Superior temporal gyrus (tissue), 1 donor: ENCODE measurements around the gene PGLYRP1.
A peak's percentile ranks its signal among the peaks of the same experiment; 100 is the strongest.

ENCODE experiments used
- DNase-seq: peaks from one replicate; pipeline ENCODE4 v3.0.0-alpha.2; 2016; ENCODE audit errors: extremely low spot score

PGLYRP1 gene

GRCh38 chr19:46000491-46001246, 22.2 kb downstream of the PGLYRP1 start:
- peak; percentile 52 for DNase-seq

DNA sequence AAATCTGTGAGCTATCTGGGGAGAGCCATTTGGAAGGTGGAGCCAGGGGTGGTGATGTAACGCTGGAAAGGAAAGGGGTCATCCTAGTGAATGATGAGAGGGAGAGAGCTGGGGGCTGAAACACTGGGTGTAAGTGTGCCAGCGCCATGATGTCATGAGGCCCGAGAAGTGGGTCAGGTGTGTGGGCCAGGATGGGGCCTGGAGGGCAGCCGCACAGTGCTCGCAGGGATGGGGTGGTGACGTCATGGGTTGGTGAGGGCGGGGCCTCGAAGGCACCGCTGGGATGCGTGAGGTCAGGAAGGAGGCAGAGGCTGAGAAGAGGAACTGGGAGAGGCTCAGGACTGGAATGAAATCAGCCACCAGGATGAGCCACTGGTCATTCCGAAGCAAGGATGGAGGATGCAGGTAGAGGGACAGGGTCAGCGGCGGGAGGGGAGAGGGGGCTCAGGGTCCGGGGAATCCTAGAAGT, 23.2 kb downstream of the PGLYRP1 start:
- peak; percentile 43 for DNase-seq

DNA sequence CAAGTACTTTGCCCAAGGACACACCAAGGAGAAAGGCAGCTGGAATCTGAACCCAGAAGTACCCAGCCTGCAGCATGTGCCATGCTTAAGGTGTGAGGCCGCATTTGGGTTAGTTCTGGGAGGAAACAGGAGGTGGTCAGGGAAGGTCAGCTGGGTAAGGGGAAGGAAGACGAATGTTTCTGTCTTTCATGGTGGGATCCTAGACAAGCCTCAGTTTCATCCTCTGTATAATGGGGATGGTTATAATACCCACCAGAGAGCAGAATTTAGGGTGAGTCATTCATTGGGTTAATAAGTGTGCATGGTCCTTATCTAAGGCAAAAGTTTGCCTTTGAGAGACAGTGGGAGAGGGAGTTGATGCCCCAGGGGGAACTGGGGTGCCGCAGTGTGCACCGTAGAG, 24.0 kb downstream of the PGLYRP1 start:
- DNase-seq, result no peak

DNA sequence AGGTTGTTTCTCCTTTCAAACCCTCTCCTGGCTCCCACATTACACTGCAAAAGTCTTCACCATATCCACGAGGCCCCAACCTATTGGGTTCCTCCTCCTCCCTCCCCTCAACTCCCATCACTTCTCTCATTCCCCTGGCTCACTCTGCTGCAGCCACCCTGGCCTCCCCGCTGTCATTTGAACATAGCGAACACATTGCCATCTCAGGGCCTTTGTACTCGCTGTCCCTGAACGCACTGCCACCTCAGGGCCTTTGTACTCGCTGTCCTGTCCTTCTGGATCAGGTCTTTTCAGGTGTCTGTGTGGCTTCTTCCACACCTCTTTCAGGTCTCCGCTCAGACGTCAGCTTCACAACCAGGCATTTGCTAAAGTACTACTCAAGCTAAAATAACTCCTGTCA, 25.9 kb downstream of the PGLYRP1 start:
- DNase-seq, result no peak

DNA sequence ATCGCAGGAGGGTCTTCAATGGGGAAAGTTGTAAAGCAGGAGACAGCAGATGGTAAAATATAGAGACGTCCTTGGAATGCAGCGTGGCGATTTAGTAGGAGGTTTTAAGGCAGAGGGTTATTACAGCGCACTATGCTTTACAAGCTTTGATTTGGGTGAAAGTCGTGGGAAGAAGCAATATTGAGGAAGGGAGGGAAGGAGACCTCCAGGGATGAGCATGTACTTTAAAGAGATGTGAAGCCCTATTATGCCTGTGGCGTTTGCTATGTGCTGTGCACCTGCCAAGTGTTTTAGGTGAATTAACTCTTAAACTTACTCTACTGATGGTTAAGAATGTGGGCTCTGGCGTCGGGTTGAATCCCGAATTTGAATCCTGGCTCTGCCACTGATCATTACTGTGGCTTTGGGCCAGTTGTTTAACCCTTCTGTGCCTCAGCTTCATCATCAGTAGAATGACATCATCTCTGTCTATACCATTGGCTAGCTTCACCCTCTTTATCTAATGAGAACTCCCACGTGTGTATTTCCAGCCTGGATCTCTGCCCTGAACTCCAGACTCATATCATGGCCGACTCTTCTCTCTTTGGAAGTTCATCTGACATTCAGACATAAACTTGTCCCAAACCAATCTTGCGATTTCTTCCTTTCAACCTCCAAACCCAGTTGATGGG, 27.0 kb downstream of the PGLYRP1 start:
- DNase-seq, result no peak

- DNase-seq, result peak; percentile 100
Observed at GRCh38 chr19:45994998-45995714, 27.7 kb downstream of the PGLYRP1 start, which contains the start of gene CCDC61. Gene CCDC61 (plus strand): TSS chr19:45995467. CDS start chr19:46003019, 7,552 bp downstream.

GRCh38 chr19:45994456-45994997, 28.3 kb downstream of the PGLYRP1 start:
- no peak for DNase-seq

DNA sequence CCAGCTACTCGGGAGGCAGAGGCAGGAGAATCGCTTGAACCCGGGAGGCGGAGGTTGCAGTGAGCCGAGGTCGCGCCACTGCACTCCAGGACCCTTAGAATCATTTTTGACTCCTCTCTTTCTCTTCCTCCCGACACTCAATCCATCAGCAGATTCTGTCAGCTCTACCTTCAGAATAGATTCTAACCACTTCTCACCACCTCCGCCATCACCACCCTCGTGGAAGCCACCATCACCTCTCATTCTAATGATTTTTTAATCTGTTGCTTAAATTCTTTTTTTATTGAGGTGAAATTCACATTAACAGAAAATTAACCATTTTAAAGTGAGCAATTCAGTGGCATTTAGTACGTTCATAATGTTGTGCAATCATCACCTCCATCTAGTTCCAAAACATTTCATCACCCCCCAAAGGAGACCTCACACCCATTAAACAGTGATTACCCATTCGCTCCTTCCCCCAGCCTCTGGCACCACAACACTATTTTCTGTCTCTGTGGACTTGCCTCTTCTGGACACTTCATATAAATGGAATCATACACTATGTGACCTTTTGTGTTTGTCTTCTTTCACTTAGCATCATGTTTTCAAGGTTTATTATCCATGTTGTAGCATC, 32.6 kb downstream of the PGLYRP1 start:
- DNase-seq, result no peak

DNA sequence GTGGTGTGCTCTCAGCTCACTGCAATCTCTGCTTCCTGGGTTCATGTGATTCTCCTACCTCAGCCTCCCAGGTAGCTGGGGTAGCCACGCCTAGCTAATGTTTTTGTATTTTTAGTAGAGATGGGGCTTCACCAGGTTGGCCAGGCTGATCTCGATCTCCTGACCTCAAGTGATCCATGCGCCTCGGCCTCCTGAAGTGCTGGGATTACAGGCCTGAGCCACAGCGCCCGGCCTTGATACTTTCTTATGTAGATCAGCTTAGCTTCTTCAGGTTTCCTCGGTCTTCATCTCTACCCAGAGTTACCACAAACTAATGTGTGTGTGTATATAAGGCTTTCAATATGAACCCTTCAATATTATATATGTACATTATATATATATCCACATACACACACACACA, 37.5 kb downstream of the PGLYRP1 start:
- no peak for DNase-seq

GRCh38 chr19:45981350-45981749, 41.5 kb downstream of the PGLYRP1 start:
- DNase-seq, result no peak

- peak; percentile 11 for DNase-seq
Observed at GRCh38 chr19:45978156-45978555, 44.7 kb downstream of the PGLYRP1 start.

DNA sequence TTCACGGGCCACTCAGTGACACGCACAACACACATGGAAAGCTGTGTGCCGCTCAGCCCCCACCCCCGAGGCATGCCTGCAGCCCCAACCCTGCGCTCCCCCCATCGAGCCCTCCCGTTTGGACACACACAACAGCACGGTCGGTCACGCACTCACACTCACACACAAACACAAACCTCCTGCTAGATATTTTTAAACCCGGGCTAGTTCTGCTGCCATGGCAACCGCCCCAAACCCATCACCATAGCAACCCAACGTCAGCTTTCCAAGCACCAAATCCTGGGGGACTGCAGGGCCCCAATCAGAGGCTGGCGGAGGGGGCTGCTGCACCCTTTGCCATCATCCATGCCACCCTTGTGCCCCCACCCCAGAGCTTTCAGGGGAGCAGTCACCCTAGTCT, 46.7 kb downstream of the PGLYRP1 start:
- DNase-seq, result peak; percentile 69

DNA sequence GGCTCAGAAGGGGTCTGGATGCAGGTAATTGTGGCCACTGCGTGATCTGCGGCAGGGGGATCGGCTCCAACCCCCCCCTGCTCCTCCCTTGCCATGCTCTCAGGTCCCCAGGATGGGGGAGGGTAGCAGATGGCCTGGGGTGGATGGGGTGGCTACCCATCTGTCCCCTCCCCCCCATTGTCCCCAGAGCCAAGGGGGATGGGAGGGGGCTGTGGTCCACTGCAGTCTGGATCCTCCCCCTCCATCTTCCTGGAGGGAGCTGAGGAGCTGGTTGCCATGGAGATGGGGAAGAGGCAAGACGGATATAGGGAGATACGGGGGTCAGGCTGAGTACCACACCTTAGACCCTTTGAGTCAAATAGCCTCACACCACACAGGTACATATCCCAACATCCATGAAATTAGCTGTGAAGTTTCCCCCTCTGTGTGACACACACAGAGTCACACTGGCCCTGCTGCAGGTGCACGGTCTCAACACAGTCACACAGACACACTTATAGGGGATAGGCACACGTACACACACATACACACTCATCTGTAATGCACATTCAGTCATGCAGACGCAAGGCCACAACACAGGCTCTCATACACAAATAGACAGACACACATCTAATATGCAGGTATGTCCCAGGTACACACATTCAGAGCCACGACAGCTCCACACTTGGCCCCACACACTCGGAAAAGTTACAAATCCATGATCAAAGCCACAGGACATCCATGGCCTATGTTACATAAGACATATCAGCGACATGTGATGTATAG, 47.4 kb downstream of the PGLYRP1 start:
- DNase-seq, result peak; percentile 39

GRCh38 chr19:45973553-45974338, 49.1 kb downstream of the PGLYRP1 start, which contains the start of gene NOVA2:
Gene NOVA2 (minus strand): TSS chr19:45973865. CDS start chr19:45973351, 514 bp downstream.
- peak; percentile 87 for DNase-seq

DNA sequence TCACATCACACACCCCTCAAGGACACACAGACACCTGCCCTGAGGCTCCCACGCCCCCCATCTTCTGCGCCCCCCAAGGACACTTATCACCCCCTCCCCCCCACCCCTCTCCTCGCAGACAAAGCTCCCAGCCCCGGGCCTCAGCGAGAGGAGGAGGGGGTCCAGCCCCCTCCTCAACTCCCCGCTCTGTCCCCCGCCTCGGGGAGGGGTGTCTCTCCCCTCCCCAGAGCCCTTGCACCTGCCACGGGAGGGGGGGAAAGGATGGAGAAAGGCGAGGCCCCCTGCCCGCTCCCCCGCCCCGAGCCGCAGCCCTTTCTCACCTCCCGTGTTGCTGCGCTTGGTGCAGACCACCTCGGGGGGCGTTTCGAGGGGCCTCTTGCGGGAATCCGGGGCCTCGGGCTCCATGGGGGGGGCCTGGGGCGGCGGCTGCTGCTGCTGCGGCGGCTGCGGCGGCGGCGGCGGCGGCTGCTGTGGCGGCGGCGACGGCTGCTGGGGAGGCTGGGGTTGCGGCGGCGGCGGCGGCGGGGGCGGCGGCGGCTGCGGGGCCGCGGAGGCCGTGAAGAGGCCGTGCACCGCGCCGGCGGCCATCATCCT, 49.8 kb downstream of the PGLYRP1 start:
- no peak for DNase-seq

DNA sequence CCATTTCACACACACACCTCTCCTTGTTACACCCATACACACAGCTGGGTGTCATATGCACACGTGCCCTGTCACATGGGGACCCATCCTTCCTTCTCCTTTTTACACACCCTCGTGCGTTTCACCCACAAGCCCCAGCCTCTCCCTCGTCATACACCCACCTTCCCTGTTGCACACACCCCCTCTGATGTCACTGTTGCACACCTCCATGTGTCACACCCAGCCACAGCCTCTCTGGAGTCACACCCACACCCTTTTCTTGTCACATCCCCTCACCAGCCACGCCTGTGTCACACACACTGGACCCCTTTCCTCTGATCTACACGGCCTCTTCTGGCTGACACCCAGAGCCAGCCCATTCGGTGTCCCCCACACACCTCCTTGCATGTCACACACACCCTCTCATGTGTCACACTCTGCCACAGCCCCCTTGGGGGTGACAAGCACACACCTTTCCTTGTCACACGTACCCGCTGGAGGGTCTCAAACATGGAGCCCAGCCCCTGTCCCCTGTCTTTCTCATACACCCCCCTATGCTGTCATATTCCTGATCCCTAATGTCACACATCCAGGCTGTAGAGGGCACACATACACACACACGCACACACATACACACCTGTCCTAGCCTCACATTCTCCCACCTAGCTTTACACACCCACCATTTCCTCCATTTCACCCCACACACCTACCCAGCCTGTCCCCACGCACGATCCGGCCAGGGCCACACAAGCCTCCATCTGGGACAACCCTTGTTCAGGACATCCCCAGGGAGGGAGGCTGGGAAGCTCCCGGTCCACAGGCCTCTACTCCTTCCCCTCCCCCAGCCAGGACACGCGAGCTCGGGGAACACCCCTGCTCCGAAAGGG, 50.5 kb downstream of the PGLYRP1 start:
- peak; percentile 32 for DNase-seq

DNA sequence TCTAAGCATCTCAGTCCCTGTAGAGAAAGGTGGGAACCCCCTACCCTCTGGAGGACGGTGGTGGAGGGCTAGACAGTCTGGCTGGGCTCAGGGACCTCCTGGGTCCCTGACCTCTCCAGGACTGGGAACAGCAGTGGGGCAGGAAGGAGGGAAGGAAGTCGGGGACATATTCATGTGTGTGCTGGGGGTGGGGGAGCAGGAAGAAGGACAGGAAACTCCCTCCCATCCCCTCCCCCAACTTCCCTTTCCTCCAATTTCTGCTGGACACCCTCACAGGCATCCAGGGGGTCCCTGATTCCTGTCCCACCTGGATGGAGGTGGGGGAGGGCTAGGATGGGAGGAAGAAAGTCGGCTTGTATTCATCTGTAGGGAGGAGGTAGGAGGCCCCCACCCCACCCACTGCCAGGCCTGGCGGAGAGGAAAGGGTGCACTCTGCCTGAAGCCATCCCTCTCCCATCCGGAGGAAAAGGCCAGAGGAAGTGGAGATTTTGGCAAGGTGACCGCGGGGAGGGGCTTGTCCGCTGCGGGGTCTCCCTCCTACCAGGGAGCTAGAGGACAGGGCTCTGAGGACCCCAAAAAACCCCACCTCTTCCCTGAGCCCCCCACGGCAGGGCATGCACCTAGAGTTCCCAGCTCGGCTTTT, 51.5 kb downstream of the PGLYRP1 start:
- no peak for DNase-seq

DNA sequence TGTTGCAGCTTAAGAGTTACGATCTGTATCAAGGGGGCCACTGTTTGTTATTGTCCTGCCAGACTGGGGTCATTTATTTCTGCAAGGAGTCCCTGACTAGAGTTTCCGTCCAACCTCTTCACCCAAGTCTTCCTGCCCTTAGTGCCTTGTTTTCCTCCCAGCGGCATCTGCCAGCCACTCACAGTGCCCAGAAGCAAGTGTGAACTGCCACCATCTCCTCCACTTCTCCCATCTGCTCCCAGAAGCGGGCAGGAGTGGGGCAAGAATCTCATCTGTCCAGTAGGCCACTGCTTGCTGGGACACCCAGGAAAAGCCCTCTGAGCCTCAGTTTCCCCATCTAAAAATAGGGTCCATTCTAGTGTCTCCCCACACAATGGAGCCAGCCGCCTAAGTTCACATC, 53.2 kb downstream of the PGLYRP1 start:
- no peak for DNase-seq
